HG03378 (cell line): ENCODE results near the gene IRF7.

Source experiments
- ATAC-seq: cut with Tn5 transposase; IDR thresholded peaks from one replicate; pipeline ENCODE4 v1.9.1; 2021; ENCODE audit warnings: mild to moderate bottlenecking, moderate library complexity; ENCODE audit not compliant: unreplicated experiment

The IRF7 gene

GRCh38 chr11:565921-566509, 49.7 kb downstream of the IRF7 start:
- no peak for ATAC-seq

- ATAC-seq = no peak
Observed at GRCh38 chr11:563812-564578, 51.8 kb downstream of the IRF7 start.

- ATAC-seq = no peak
Observed at GRCh38 chr11:563066-563811, 52.5 kb downstream of the IRF7 start.
